ENCODE data around the gene OTOGL. TPM values are rescaled to one million over a fixed set of nuclear protein-coding genes. Genes with fewer than 3 reads are reported as not detected.

OTOGL gene
- total and polyA plus RNA-seq, 7 donors: 0.03 to 0.30 (median 0.07) TPM; not detected in 2

DNA sequence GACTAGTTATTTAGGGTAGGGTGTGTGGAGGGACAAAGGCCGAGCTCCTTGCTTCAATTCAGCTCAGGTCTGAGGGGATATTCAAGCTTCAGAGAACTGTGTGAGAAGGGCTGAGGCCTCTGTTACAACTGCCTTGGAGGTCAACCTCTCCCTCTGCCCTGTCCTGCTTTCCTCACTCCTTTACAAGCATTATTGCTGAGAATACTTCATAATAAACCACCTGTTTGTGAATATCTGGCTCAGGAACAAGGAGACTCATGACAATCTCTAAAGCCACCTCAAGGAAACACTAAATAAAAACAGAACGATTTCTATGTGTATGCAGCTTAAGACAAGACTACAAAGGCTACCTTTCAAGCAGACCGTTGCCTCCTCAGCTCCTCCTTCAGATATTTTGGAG lies 21.7 kb downstream of the OTOGL start:
- intact Hi-C loops (cut with DNase I): no loop called here
- DNase-seq: no peak
- H3K4me1 ChIP-seq: no peaks in the 10 kb centered on the region
- no peak overlapping the region for H3K4me3 ChIP-seq
- no peak for ATAC-seq
- H3K27ac ChIP-seq: no peak overlapping the region
- TF ChIP-seq, protein P1, sequence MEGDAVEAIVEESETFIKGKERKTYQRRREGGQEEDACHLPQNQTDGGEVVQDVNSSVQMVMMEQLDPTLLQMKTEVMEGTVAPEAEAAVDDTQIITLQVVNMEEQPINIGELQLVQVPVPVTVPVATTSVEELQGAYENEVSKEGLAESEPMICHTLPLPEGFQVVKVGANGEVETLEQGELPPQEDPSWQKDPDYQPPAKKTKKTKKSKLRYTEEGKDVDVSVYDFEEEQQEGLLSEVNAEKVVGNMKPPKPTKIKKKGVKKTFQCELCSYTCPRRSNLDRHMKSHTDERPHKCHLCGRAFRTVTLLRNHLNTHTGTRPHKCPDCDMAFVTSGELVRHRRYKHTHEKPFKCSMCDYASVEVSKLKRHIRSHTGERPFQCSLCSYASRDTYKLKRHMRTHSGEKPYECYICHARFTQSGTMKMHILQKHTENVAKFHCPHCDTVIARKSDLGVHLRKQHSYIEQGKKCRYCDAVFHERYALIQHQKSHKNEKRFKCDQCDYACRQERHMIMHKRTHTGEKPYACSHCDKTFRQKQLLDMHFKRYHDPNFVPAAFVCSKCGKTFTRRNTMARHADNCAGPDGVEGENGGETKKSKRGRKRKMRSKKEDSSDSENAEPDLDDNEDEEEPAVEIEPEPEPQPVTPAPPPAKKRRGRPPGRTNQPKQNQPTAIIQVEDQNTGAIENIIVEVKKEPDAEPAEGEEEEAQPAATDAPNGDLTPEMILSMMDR (IDR thresholded peaks at IDR 0.05): no peak
- no peaks in the 10 kb centered on the region for H3K36me3 ChIP-seq (ENCODE audit: insufficient read depth in 1 of 2, low read depth in 1 of 2)
- no peaks in the 10 kb centered on the region for H3K27me3 ChIP-seq (ENCODE audit: insufficient read depth in 3 of 3, low read length in 2 of 3)
- no peaks in the 10 kb centered on the region for H3K9me3 ChIP-seq
- 64 to 91% (median 71%) methylated on average over 3 of the region's 3 CpGs for WGBS, 3 donors

DNA sequence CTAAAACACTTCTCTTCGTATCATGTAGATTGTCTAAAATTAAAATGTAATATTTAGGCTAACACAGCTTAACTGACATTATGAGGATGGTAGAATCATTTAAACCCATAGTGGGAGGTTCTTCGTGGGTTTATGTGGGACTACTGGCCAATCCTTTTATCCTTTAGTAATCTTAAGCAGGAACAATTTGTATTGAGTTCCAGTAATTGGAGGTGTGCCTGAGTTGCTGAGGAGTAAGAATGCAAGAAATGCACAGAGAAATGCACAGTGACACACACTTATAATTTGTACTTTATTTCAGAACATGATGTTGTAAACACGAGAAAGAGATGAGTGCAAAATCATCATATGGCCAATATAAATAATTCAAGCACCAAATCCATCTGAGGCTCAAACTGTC lies 22.3 kb downstream of the OTOGL start:
- Histone ChIP-seq H3K27me3 (ENCODE audit: insufficient read depth in 3 of 3, low read length in 2 of 3) (no peaks in the 10 kb centered on the region), H3K4me1 (no peaks in the 10 kb centered on the region), H3K4me3 (no peak overlapping the region), H3K27ac (no peak overlapping the region), H3K9me3 (no peaks in the 10 kb centered on the region), H3K36me3 (ENCODE audit: insufficient read depth in 1 of 2, low read depth in 1 of 2) (no peaks in the 10 kb centered on the region)
- intact Hi-C loops (cut with DNase I): no loop called here
- 54 to 62% (median 57%) methylated on average over 3 of the region's 3 CpGs for WGBS, 3 donors
- ATAC-seq: no peak
- TF ChIP-seq, protein P1 (IDR thresholded peaks at IDR 0.05): no peak
- DNase-seq: no peak

DNA sequence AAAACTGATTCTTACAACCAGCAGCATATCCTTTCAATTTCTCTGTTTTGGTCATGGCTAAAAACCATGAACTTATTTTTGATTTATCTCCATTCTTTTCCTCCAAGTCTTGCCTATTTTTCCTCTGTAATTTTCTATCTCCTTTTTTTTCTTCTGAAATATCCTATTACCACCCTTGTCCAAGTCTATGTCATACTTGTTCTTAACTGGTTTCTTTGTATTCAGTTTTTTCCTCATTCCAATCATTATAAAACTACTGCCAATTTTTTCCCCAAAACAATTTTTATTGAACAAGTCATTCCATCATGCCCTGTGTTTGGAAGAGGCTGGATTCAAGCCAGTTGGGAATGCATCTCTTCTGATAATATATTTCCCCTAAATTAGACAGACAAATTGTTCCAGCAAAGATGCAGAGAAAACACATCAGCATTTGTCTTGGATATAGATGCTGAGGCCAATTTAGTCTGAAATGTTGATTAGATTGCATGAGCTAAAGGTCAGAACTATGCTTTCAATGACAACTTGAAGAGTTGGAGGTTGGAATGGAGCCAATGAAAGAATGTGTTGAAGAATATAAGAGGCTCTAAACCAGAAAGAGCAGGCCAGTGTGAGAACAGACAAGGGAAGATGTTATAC lies 30.7 kb downstream of the OTOGL start:
- ATAC-seq (no peak), DNase-seq (no peak)
- H3K27ac ChIP-seq: no peak overlapping the region
- TF ChIP-seq, protein P1 (IDR thresholded peaks at IDR 0.05): no peak
- H3K4me3 ChIP-seq: no peak overlapping the region
- intact Hi-C loops (cut with DNase I): no loop called here
- H3K4me1 ChIP-seq: no peaks in the 10 kb centered on the region
- no peaks in the 10 kb centered on the region for H3K9me3 ChIP-seq
- H3K27me3 ChIP-seq (ENCODE audit: insufficient read depth in 3 of 3, low read length in 2 of 3): no peaks in the 10 kb centered on the region
- no peaks in the 10 kb centered on the region for H3K36me3 ChIP-seq (ENCODE audit: insufficient read depth in 1 of 2, low read depth in 1 of 2)

DNA sequence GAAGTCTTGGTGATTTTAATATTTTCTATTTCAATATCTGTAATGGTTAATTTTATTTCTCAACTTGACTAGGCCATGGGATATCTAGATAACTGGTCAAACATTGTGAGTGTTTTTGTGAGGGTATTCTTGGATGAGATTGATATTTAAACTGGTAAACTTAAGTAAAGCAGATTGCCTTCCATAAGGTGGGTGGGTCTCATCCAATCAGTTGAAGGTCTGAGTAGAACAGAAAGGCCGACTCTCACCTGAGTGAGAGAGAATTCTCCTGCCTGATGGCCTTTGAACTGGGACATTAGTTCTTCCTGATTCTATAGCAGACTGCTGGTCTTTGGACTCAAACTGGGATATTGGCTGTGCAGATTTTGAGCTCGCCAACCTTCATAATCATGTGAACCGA lies 36.3 kb downstream of the OTOGL start:
- Histone ChIP-seq H3K27me3 (ENCODE audit: insufficient read depth in 3 of 3, low read length in 2 of 3) (no peaks in the 10 kb centered on the region), H3K4me3 (no peak overlapping the region), H3K4me1 (no peaks in the 10 kb centered on the region), H3K36me3 (ENCODE audit: insufficient read depth in 1 of 2, low read depth in 1 of 2) (no peaks in the 10 kb centered on the region), H3K27ac (no peak overlapping the region), H3K9me3 (no peaks in the 10 kb centered on the region)
- 96 to 99% (median 97%) methylated on average over 3 of the region's 3 CpGs for WGBS, 3 donors
- ATAC-seq (no peak), DNase-seq (no peak)
- TF ChIP-seq, protein P1 (IDR thresholded peaks at IDR 0.05): no peak
- intact Hi-C loops (cut with DNase I): no loop called here

DNA sequence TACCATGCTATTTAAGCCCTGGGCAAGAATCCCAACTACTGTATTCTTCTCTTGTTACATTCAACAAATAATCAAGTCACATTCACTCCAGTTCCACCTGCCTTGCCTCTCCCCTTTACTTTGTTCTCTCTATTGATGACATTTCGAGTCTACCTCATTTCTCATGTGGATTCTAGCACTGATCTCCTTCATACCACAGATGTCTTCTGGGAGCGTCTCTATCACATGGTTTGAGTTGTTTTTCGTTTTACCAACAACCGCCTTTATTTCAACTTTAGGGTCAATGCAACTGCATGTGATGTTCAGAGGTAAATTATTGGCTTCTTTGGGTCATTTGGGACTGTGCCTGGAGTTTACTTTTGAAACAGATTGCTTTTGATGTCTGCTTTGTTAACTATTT lies 40.7 kb downstream of the OTOGL start:
- Histone ChIP-seq H3K9me3 (no peaks in the 10 kb centered on the region), H3K27ac (no peak overlapping the region), H3K4me3 (no peak overlapping the region), H3K27me3 (ENCODE audit: insufficient read depth in 3 of 3, low read length in 2 of 3) (no peaks in the 10 kb centered on the region), H3K4me1 (no peaks in the 10 kb centered on the region), H3K36me3 (ENCODE audit: insufficient read depth in 1 of 2, low read depth in 1 of 2) (no peaks in the 10 kb centered on the region)
- WGBS, 3 donors: 66 to 76% (median 74%) methylated on average over 4 of the region's 4 CpGs
- intact Hi-C loops (cut with DNase I): no loop called here
- DNase-seq (no peak), ATAC-seq (no peak)
- TF ChIP-seq, protein P1 (IDR thresholded peaks at IDR 0.05): no peak

Measured in psoas muscle (tissue), 8 donors.